Measurements from ENCODE around the gene TLE2. TPM values are rescaled to one million over a fixed set of nuclear protein-coding genes. Genes with fewer than 3 reads are reported as not detected.

The TLE2 gene
- polyA plus RNA-seq, 1 donor (not counting 4 experiments of a cell fraction or from before 2014, with no cell fraction given), result 0.88 TPM

DNA sequence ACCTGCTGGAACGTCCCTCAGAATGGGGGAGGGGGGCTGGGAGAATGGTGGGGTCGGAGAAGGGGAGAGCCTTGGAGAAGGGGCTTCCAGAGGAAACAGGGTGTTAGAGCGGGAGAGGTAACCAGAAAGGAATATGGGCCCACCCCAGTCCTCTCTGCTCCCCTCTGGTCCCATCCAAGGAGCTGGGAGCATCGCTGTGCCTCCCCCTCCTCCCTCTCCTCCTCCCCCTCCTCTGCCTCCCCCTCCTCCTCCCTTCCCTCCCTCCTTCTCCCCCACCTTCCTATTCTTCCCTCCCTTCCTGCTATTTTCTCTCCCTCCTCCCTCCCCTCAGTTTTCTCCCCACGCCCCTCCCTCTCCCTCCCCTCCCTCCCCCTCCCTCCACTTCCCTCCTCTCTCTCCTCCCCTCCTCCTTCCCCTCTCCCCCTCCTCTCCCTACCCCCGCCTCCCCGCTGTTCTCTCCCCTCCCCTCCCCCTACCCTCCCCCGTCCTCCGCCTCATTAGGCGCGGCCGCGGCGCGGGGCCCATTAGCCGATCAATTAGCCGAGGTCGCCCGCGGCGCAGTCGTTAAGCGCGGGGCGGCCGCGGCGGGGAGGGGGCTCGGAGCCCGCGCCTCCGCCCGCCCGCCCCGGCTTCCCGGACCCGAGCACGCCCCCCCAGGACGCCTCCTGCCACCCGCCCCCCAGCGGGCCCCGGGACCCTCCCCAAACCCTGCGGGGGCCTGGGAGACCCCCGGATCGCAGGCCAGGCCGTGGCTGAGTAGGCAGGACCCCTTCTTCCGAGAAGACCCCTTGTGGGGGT is 17.8 kb upstream of the TLE2 start:
- Histone ChIP-seq H4K20me1 (ENCODE audit: control insufficient read depth, extremely low read depth, insufficient read depth, low read length) (no peaks in the 10 kb centered on the region), H3K9me1 (ENCODE audit: control insufficient read depth, extremely low read depth, insufficient read depth, low read length) (no peaks in the 10 kb centered on the region), H2AFZ (ENCODE audit: control insufficient read depth, low read length) (no peak overlapping the region), H3K4me1 (ENCODE audit: control insufficient read depth, extremely low read depth, insufficient read depth, low read length) (peaks cover 3% of the 10 kb centered on the region), H3K27ac (ENCODE audit: control insufficient read depth, insufficient read depth, low read length) (no peak overlapping the region), H3K9ac (ENCODE audit: control insufficient read depth, extremely low read depth, insufficient read depth, low read length) (no peak overlapping the region), H3K9me3 (ENCODE audit: control insufficient read depth, low read depth, low read length) (no peaks in the 10 kb centered on the region), H3K27me3 (ENCODE audit: control insufficient read depth, extremely low read depth, insufficient read depth, low read length) (no peaks in the 10 kb centered on the region), H3K4me3 (ENCODE audit: control insufficient read depth in 2 of 3, extremely low read depth in 1 of 3, insufficient read depth in 2 of 3, low read depth in 1 of 3, low read length in 3 of 3) (peak overlapping the region in 2 of 3 experiments; percentile 2 to 18), H3K79me2 (ENCODE audit: control insufficient read depth, insufficient read depth, low read length) (no peaks in the 10 kb centered on the region), H3K36me3 (ENCODE audit: control insufficient read depth in 2 of 2, extremely low read depth in 1 of 2, insufficient read depth in 2 of 2, low read length in 2 of 2) (no peaks in the 10 kb centered on the region), H3K4me2 (ENCODE audit: control insufficient read depth, extremely low read depth, insufficient read depth, low read depth, low read length) (peak overlapping the region; percentile 63)
- dilution Hi-C loops (cut with MboI; ENCODE audit: extremely low pct_ligation_motif_present, low sequenced_read_pairs), result no loop called here
- TF ChIP-seq, protein P1, sequence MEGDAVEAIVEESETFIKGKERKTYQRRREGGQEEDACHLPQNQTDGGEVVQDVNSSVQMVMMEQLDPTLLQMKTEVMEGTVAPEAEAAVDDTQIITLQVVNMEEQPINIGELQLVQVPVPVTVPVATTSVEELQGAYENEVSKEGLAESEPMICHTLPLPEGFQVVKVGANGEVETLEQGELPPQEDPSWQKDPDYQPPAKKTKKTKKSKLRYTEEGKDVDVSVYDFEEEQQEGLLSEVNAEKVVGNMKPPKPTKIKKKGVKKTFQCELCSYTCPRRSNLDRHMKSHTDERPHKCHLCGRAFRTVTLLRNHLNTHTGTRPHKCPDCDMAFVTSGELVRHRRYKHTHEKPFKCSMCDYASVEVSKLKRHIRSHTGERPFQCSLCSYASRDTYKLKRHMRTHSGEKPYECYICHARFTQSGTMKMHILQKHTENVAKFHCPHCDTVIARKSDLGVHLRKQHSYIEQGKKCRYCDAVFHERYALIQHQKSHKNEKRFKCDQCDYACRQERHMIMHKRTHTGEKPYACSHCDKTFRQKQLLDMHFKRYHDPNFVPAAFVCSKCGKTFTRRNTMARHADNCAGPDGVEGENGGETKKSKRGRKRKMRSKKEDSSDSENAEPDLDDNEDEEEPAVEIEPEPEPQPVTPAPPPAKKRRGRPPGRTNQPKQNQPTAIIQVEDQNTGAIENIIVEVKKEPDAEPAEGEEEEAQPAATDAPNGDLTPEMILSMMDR (optimal IDR thresholded peaks at IDR 0.05 in 1 of 3, IDR thresholded peaks at IDR 0.05 in 1 of 3, conservative IDR thresholded peaks at IDR 0.05 in 1 of 3; ENCODE audit: extremely low read depth in 1 of 3, insufficient read depth in 2 of 3, low read length in 3 of 3), result no peak
- FAIRE-seq (no peak), DNase-seq (ENCODE audit: low read depth, low spot score) (no peak)

DNA sequence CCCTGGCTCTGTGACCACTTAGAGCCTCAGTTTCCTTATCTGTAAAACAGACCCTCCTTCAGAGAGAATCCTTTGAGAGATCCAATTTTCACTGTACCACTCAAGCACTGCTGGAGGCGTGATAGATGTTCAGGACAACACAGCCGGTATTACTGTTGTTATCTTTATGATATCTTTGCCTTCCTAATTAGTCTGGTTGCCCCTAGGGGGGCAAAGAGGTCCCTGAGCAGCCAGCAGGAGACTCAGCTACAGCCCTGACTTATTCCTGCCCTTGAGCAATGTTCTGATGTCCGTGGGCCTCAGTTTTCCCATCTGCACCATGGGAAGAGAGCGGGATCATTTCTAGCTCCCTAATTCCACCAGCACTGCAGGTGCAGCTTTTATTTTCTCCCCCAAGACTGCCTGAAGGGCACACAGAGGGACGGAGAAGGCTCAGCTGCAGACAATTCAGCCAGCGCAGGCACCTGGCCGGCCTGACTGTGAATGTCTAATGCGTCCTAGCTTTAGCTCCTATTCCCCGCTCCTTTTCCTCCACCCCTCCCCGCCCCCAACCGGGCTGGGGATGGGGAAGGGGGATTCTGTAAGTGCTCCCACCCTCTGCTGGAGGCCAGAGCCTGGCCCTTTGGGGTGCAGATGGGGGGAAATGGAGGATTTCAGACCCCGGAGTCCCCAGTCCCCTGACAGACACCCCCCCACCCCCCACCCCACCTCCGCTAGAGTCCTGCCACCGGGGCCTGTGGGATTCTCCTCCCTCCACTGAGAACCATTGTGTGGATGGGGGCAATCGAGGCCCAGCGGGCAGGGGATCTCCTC is 17.0 kb upstream of the TLE2 start:
- H3K36me3 ChIP-seq (ENCODE audit: control insufficient read depth in 2 of 2, extremely low read depth in 1 of 2, insufficient read depth in 2 of 2, low read length in 2 of 2), result no peaks in the 10 kb centered on the region
- no peaks in the 10 kb centered on the region for H4K20me1 ChIP-seq (ENCODE audit: control insufficient read depth, extremely low read depth, insufficient read depth, low read length)
- dilution Hi-C loops (cut with MboI; ENCODE audit: extremely low pct_ligation_motif_present, low sequenced_read_pairs), result no loop called here
- H3K4me2 ChIP-seq (ENCODE audit: control insufficient read depth, extremely low read depth, insufficient read depth, low read depth, low read length), result no peak overlapping the region
- no peaks in the 10 kb centered on the region for H3K79me2 ChIP-seq (ENCODE audit: control insufficient read depth, insufficient read depth, low read length)
- no peak for DNase-seq (ENCODE audit: low read depth, low spot score)
- no peaks in the 10 kb centered on the region for H3K27me3 ChIP-seq (ENCODE audit: control insufficient read depth, extremely low read depth, insufficient read depth, low read length)
- no peak overlapping the region for H3K9ac ChIP-seq (ENCODE audit: control insufficient read depth, extremely low read depth, insufficient read depth, low read length)
- no peaks in the 10 kb centered on the region for H3K9me3 ChIP-seq (ENCODE audit: control insufficient read depth, low read depth, low read length)
- H3K4me1 ChIP-seq (ENCODE audit: control insufficient read depth, extremely low read depth, insufficient read depth, low read length), result peaks cover 3% of the 10 kb centered on the region
- no peak for TF ChIP-seq EZH2 (IDR thresholded peaks at IDR 0.05; ENCODE audit: low read length)
- TF ChIP-seq, protein P1 (optimal IDR thresholded peaks at IDR 0.05 in 1 of 3, IDR thresholded peaks at IDR 0.05 in 1 of 3, conservative IDR thresholded peaks at IDR 0.05 in 1 of 3; ENCODE audit: extremely low read depth in 1 of 3, insufficient read depth in 2 of 3, low read length in 3 of 3), result no peak
- no peak overlapping the region for H3K27ac ChIP-seq (ENCODE audit: control insufficient read depth, insufficient read depth, low read length)
- no peak overlapping the region for H2AFZ ChIP-seq (ENCODE audit: control insufficient read depth, low read length)
- H3K4me3 ChIP-seq (ENCODE audit: control insufficient read depth in 2 of 3, extremely low read depth in 1 of 3, insufficient read depth in 2 of 3, low read depth in 1 of 3, low read length in 3 of 3), result no peak overlapping the region
- H3K9me1 ChIP-seq (ENCODE audit: control insufficient read depth, extremely low read depth, insufficient read depth, low read length), result no peaks in the 10 kb centered on the region
- FAIRE-seq, result no peak

Measured in keratinocyte (primary cell).